ENCODE measurements around the gene ARRB2.

- TF ChIP-seq POLR2AphosphoS5 (IDR thresholded peaks at IDR 0.05), result no peak
- TF ChIP-seq CTCF (IDR thresholded peaks at IDR 0.05), result no peak
- TF ChIP-seq POLR2A (IDR thresholded peaks at IDR 0.05), result no peak
- no peak for TF ChIP-seq EP300 (IDR thresholded peaks at IDR 0.05)
Measured at GRCh38 chr17:4673169-4673568, 37.3 kb upstream of the ARRB2 start.

Measured in suprapubic skin (tissue), 4 donors.